DOHH2 (cell line): ENCODE measurements around the gene DYNC2H1.

Experiments
- H3F3A ChIP-seq: fragments of 200-600 bp; sonication (generic), shearing (Covaris generic); 2 replicates; pipeline ENCODE4 v1.6.0; 2016; ENCODE audit warnings: antibody characterized with exemption, mild to moderate bottlenecking; ENCODE audit not compliant: control insufficient read depth, insufficient read depth
- H3K27ac ChIP-seq: fragments of 200-600 bp; sonication (generic); 2 replicates; pipeline ENCODE4 v1.5.1; 2014; ENCODE audit warnings: low read depth, mild to moderate bottlenecking, low read length, moderate library complexity
- H3K27me3 ChIP-seq: fragments of 200-600 bp; sonication (generic); 2 replicates; pipeline ENCODE4 v1.6.1; 2014; ENCODE audit warnings: mild to moderate bottlenecking, low read length, mixed read lengths; ENCODE audit not compliant: control insufficient read depth
- H3K36me3 ChIP-seq: fragments of 200-600 bp; sonication (generic); 2 replicates; pipeline ENCODE4 v1.6.1; 2014; ENCODE audit warnings: mild to moderate bottlenecking, low read length, moderate library complexity, mixed read lengths; ENCODE audit not compliant: control insufficient read depth
- H3K4me1 ChIP-seq: fragments of 200-600 bp; sonication (generic); 2 replicates; pipeline ENCODE4 v1.6.1; 2014; ENCODE audit warnings: mild to moderate bottlenecking, low read length, mixed read lengths; ENCODE audit not compliant: control insufficient read depth
- H3K4me2 ChIP-seq: fragments of 200-600 bp; sonication (generic); 2 replicates; pipeline ENCODE4 v1.6.0; 2014; ENCODE audit warnings: mild to moderate bottlenecking, low read length, moderate library complexity
- H3K4me3 ChIP-seq: fragments of 200-600 bp; sonication (generic); 2 replicates; pipeline ENCODE4 v1.5.1; 2014; ENCODE audit warnings: mild to moderate bottlenecking, low read length, mixed read lengths
- H3K79me2 ChIP-seq: fragments of 200-600 bp; sonication (generic); 2 replicates; pipeline ENCODE4 v1.6.1; 2014; ENCODE audit warnings: mild to moderate bottlenecking, low read length, mixed read lengths; ENCODE audit not compliant: control insufficient read depth
- H3K9me2 ChIP-seq: fragments of 200-600 bp; sonication (generic); replicated peaks from 2 replicates; pipeline ENCODE4 v1.6.1; 2014; ENCODE audit warnings: mild to moderate bottlenecking, low read length, mixed read lengths; ENCODE audit not compliant: control insufficient read depth
- H3K9me3 ChIP-seq: fragments of 200-600 bp; sonication (generic); 2 replicates; pipeline ENCODE4 v1.6.1; 2014; ENCODE audit warnings: antibody characterized with exemption, low read length, mixed read lengths; ENCODE audit not compliant: control insufficient read depth, insufficient read depth
- H4K20me1 ChIP-seq: fragments of 200-600 bp; sonication (generic); 2 replicates; pipeline ENCODE4 v1.6.0; 2014; ENCODE audit warnings: low read depth, mild to moderate bottlenecking, antibody characterized with exemption, low read length, moderate library complexity; ENCODE audit not compliant: control insufficient read depth, insufficient read depth
- CTCF ChIP-seq: fragments of 200-600 bp; sonication (generic); IDR thresholded peaks from one replicate; pipeline ENCODE4 v1.5.1; 2014; ENCODE audit warnings: antibody characterized with exemption, mild to moderate bottlenecking, low read depth, low read length; ENCODE audit not compliant: poor library complexity, severe bottlenecking
- EZH2phosphoT487 ChIP-seq: fragments of 200-600 bp; sonication (generic); IDR thresholded peaks from 2 replicates; pipeline ENCODE4 v1.6.1; 2017; ENCODE audit warnings: borderline replicate concordance, mild to moderate bottlenecking, antibody characterized with exemption, low read length, moderate library complexity, mixed read lengths

Gene DYNC2H1

GRCh38 chr11:103326070-103326794 is 217.0 kb downstream of the DYNC2H1 start:
- no peaks in the 10 kb centered on the region for H3F3A ChIP-seq
- H3K79me2 ChIP-seq: no peaks in the 10 kb centered on the region
- H3K4me3 ChIP-seq: no peak overlapping the region
- H3K4me1 ChIP-seq: peaks cover 7% of the 10 kb centered on the region
- H3K9me3 ChIP-seq: no peaks in the 10 kb centered on the region
- H3K27me3 ChIP-seq: no peaks in the 10 kb centered on the region
- no peak overlapping the region; the same call in 1 of the 2 replicates for H3K4me2 ChIP-seq
- no peaks in the 10 kb centered on the region for H3K9me2 ChIP-seq
- H3K36me3 ChIP-seq: no peaks in the 10 kb centered on the region
- H4K20me1 ChIP-seq: no peaks in the 10 kb centered on the region
- TF ChIP-seq CTCF (peak; percentile 82), EZH2phosphoT487 (no peak)
- H3K27ac ChIP-seq: no peak overlapping the region

GRCh38 chr11:103327721-103328120 is 218.5 kb downstream of the DYNC2H1 start:
- Histone ChIP-seq H3K27ac (no peak overlapping the region), H3K9me2 (no peaks in the 10 kb centered on the region), H3K4me2 (no peak overlapping the region), H3K4me1 (peaks cover 7% of the 10 kb centered on the region), H3K27me3 (no peaks in the 10 kb centered on the region), H3K79me2 (no peaks in the 10 kb centered on the region), H4K20me1 (no peaks in the 10 kb centered on the region), H3K9me3 (no peaks in the 10 kb centered on the region), H3K4me3 (no peak overlapping the region), H3K36me3 (no peaks in the 10 kb centered on the region), H3F3A (no peaks in the 10 kb centered on the region)
- TF ChIP-seq EZH2phosphoT487 (no peak), CTCF (no peak)

- Histone ChIP-seq H3K27me3 (no peaks in the 10 kb centered on the region), H3K4me3 (no peak overlapping the region), H3K9me3 (no peaks in the 10 kb centered on the region), H3K79me2 (no peaks in the 10 kb centered on the region), H3K27ac (no peak overlapping the region), H3K4me2 (no peak overlapping the region), H3K36me3 (no peaks in the 10 kb centered on the region), H4K20me1 (no peaks in the 10 kb centered on the region), H3K9me2 (no peaks in the 10 kb centered on the region), H3K4me1 (no peaks in the 10 kb centered on the region), H3F3A (no peaks in the 10 kb centered on the region)
- TF ChIP-seq EZH2phosphoT487 (no peak), CTCF (no peak)
Measured at GRCh38 chr11:103332409-103332808, 223.2 kb downstream of the DYNC2H1 start.
